SK-N-SH (cell line): Measurements from ENCODE around the gene GALE.
A peak's percentile ranks its signal among the peaks of the same experiment; 100 is the strongest.

Experiments
- CTCF ChIP-seq: fragments of 200-600 bp; sonication (generic); IDR thresholded peaks from 2 replicates; pipeline ENCODE4 v1.6.1; 2017; ENCODE audit warnings: antibody characterized with exemption, mild to moderate bottlenecking, moderate library complexity
- EP300 ChIP-seq, 2 experiments: IDR thresholded peaks; 2 replicates each; pipeline versions ENCODE4 v1.4.0 to v1.6.1; 2012; ENCODE audit warnings: borderline replicate concordance in 1 of 2, low read depth in 1 of 2, low read length in 1 of 2
- EZH2phosphoT487 ChIP-seq: fragments of 200-600 bp; sonication (generic); IDR thresholded peaks from 2 replicates; pipeline ENCODE4 v1.6.1; 2017; ENCODE audit warnings: low read depth, mixed run types, mild to moderate bottlenecking, antibody characterized with exemption, moderate library complexity, borderline replicate concordance
- FOXJ3 ChIP-seq: sonication (generic); formaldehyde crosslinking; IDR thresholded peaks from 2 replicates; pipeline ENCODE4 v1.5.1; 2020; ENCODE audit warnings: mild to moderate bottlenecking, missing genetic modification reagents
- MXI1 ChIP-seq: IDR thresholded peaks from 2 replicates; pipeline ENCODE4 v1.6.1; 2012; ENCODE audit warnings: mild to moderate bottlenecking, low read depth, low read length, improper control_type of control experiment
- POLR2AphosphoS5 ChIP-seq: IDR thresholded peaks from 2 replicates; pipeline ENCODE4 v1.6.1; 2012; ENCODE audit warnings: low read depth, low read length
- SIN3A ChIP-seq: IDR thresholded peaks from 2 replicates; pipeline ENCODE4 v1.6.1; 2012; ENCODE audit warnings: low read depth, mild to moderate bottlenecking, low read length, moderate library complexity, borderline replicate concordance
- TEAD4 ChIP-seq: IDR thresholded peaks from 2 replicates; pipeline ENCODE4 v1.4.0; 2012; ENCODE audit warnings: mild to moderate bottlenecking, borderline replicate concordance; ENCODE audit not compliant: insufficient read depth
- USF1 ChIP-seq: IDR thresholded peaks from 2 replicates; pipeline ENCODE4 v1.4.0; 2012; ENCODE audit warnings: low read depth, borderline replicate concordance
- ZBTB33 ChIP-seq: IDR thresholded peaks from 2 replicates; pipeline ENCODE4 v1.4.0; 2012; ENCODE audit warnings: low read depth, borderline replicate concordance

- TF ChIP-seq CTCF (no peak), EZH2phosphoT487 (no peak), MXI1 (no peak), EP300 (IDR thresholded peaks at IDR 0.05; ENCODE audit: borderline replicate concordance in 1 of 2, low read depth in 1 of 2, low read length in 1 of 2) (no peak), TEAD4 (no peak), FOXJ3 (CRISPR knock-in tag) (no peak), SIN3A (peak; percentile 17; the same call in 1 of the 2 replicates), ZBTB33 (no peak), POLR2AphosphoS5 (no peak), USF1 (no peak)
Measured at GRCh38 chr1:23779826-23780371, 20.7 kb downstream of the GALE start.
